ENCODE measurements around the gene OST4.

DNA sequence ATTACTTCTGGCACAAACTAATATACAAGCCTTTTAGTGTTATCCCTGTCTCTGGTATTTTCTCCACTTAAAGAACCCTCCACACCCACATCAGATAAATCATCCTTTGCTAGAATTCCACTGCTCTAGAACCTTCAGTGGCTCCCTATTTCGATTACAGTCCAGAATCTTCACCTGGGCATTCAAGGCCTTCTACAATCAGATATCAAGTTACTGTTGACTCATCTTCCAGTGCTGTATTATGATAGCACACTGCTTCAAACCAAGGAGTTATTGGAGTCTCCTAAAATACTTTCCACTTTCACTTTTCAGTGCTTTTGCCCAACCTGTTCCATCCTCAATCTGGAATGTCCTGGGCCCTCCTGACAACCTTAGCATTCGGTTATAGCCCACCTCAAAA is 44.1 kb upstream of the OST4 start:
- TF ChIP-seq EP300 (IDR thresholded peaks at IDR 0.05) (no peak), CTCF (IDR thresholded peaks at IDR 0.05) (no peak)

Data from esophagus muscularis mucosa (tissue), 3 donors.